ENCODE data around the gene ST8SIA2. TPM values are rescaled to one million over a fixed set of nuclear protein-coding genes. Genes with fewer than 3 reads are reported as not detected.
A peak's percentile ranks its signal among the peaks of the same experiment; 100 is the strongest.

The ST8SIA2 gene
- total and polyA plus RNA-seq, 11 donors: 0.50 to 14.3 (median 3.1) TPM

DNA sequence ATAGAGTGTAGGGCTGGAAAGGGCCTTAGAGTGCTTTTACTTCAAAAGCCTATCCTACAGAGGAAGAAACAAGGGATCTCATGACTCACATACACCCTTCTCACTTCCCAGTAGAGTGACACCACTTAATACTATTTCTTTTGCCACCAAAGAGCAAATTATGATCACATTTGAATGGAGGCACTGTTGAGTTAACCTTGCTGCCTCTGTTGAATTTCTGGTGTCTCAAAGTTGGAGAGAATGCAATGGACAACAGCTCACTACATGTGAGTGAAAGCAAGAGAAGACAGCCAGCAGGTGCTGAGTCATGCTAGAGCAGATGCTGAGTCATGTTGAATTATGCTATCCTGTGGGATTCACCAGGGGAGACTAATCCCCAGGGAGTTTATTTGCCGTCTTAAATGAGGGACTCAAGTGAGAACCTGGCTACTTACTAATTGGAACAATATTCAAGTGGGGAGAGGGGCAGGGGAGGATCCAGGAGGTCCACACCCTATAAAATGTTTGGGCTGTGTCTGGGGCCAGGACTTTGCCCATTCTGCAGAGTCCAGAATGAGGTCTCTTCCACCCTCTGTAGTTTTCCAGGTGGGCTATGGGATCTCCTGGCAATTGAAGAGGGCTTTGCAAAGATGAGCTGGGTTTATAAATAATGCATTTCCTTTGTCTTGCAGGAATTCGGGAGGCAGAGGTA, 35.8 kb downstream of the ST8SIA2 start:
- ATAC-seq: no peak
- no peaks in the 10 kb centered on the region for H3K9me3 ChIP-seq
- no peak overlapping the region for H3K4me3 ChIP-seq
- 50 to 70% (median 60%) methylated on average over 2 of the region's 2 CpGs for WGBS, 4 donors
- no peaks in the 10 kb centered on the region for H3K4me1 ChIP-seq
- peaks cover 0 to 1% (median 0%) of the 10 kb centered on the region in 9 donors for H3K27me3 ChIP-seq
- TF ChIP-seq, protein P1, sequence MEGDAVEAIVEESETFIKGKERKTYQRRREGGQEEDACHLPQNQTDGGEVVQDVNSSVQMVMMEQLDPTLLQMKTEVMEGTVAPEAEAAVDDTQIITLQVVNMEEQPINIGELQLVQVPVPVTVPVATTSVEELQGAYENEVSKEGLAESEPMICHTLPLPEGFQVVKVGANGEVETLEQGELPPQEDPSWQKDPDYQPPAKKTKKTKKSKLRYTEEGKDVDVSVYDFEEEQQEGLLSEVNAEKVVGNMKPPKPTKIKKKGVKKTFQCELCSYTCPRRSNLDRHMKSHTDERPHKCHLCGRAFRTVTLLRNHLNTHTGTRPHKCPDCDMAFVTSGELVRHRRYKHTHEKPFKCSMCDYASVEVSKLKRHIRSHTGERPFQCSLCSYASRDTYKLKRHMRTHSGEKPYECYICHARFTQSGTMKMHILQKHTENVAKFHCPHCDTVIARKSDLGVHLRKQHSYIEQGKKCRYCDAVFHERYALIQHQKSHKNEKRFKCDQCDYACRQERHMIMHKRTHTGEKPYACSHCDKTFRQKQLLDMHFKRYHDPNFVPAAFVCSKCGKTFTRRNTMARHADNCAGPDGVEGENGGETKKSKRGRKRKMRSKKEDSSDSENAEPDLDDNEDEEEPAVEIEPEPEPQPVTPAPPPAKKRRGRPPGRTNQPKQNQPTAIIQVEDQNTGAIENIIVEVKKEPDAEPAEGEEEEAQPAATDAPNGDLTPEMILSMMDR (IDR thresholded peaks at IDR 0.05): no peak
- TF ChIP-seq POLR2A (IDR thresholded peaks at IDR 0.05): no peak
- H3K27ac ChIP-seq: no peak overlapping the region
- DNase-seq: no peak
- intact Hi-C loops (cut with DNase I): no loop called here
- no peaks in the 10 kb centered on the region for H3K36me3 ChIP-seq

DNA sequence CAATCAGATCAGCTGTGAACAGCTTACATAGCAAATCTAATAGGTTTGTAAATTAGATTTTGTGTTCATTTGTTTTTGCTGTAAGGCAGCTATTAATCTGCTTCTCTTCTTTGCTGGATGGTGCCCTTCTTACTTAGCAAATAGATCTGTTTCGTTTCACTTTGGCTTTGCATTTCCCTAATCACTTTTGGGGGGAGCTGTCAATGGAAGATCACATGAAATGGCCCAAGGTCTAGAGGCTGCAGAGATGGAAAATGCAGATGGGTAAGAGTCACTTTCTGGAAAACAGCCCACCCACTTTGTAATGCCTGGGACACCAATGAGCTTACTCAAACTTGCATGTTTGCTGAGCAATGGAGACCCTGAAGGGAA, 36.4 kb downstream of the ST8SIA2 start:
- no peak overlapping the region for H3K27ac ChIP-seq
- no peak overlapping the region for H3K4me3 ChIP-seq
- intact Hi-C loops (cut with DNase I): no loop called here
- DNase-seq (no peak), ATAC-seq (no peak)
- TF ChIP-seq, protein P1 (IDR thresholded peaks at IDR 0.05): no peak
- no peak for TF ChIP-seq POLR2A (IDR thresholded peaks at IDR 0.05)
- no peaks in the 10 kb centered on the region for H3K9me3 ChIP-seq
- H3K27me3 ChIP-seq: peaks cover 0 to 6% (median 0%) of the 10 kb centered on the region in 9 donors
- no peaks in the 10 kb centered on the region for H3K4me1 ChIP-seq
- H3K36me3 ChIP-seq: no peaks in the 10 kb centered on the region
- WGBS, 4 donors: 74 to 82% (median 77%) methylated on average over 1 of the region's 1 CpG

DNA sequence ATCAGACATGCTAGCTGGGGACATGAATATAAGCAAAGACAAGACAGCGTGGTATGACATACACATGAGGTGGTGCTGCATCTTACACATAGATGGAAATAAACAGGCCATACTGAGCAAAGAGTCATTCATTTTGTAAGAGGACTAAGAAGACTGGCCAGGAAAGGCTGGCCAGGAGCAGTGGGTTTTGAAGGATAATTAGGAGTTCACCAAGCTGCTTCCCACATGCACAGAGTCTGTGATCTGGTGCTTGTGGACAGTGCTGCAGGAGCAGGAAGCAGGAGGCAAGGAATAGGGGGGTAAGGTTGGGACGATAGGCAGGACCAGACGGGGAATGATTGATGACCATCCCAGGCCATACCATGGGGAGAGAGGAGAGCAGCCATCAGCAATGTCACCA, 41.5 kb downstream of the ST8SIA2 start:
- TF ChIP-seq, protein P1 (IDR thresholded peaks at IDR 0.05): no peak
- no peak for TF ChIP-seq POLR2A (IDR thresholded peaks at IDR 0.05)
- 74 to 88% (median 82%) methylated on average over 3 of the region's 3 CpGs for WGBS, 4 donors
- DNase-seq: no peak
- H3K27ac ChIP-seq: no peak overlapping the region
- no peak overlapping the region for H3K4me3 ChIP-seq
- ATAC-seq: peak in 1 of 4 donors; percentile 10
- H3K27me3 ChIP-seq: peaks cover 0 to 6% (median 0%) of the 10 kb centered on the region in 9 donors
- H3K4me1 ChIP-seq: no peaks in the 10 kb centered on the region
- no peaks in the 10 kb centered on the region for H3K9me3 ChIP-seq
- intact Hi-C loops (cut with DNase I): no loop called here
- H3K36me3 ChIP-seq: no peaks in the 10 kb centered on the region

DNA sequence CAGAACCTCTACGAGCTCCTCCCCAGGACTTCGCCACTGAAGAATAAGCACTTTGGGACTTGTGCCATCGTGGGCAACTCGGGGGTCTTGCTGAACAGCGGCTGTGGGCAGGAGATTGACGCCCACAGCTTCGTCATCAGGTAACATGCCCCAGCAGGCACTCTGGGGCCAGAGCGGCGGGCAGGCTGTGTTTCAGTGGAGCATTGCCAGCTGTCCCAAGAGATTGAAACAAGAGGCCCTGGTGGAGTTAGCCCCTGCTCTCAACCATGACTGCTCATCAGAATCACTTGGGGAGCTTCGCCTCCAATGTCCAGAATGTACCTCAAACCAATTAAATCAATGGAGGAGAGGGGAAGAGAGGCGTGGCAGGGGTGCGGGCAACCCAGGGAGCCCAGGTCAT, 44.8 kb downstream of the ST8SIA2 start:
- intact Hi-C loops (cut with DNase I): no loop called here
- Histone ChIP-seq H3K4me3 (no peak overlapping the region), H3K27me3 (peaks cover 0 to 6% (median 0%) of the 10 kb centered on the region in 9 donors), H3K27ac (no peak overlapping the region), H3K4me1 (no peaks in the 10 kb centered on the region), H3K9me3 (no peaks in the 10 kb centered on the region), H3K36me3 (no peaks in the 10 kb centered on the region)
- no peak for ATAC-seq
- no peak for TF ChIP-seq POLR2A (IDR thresholded peaks at IDR 0.05)
- TF ChIP-seq, protein P1 (IDR thresholded peaks at IDR 0.05): no peak
- WGBS, 4 donors: 80 to 92% (median 86%) methylated on average over 3 to 12 of the region's 12 CpGs
- no peak for DNase-seq
